Measurements from ENCODE around the gene DDX31. TPM values are rescaled to one million over a fixed set of nuclear protein-coding genes. Genes with fewer than 3 reads are reported as not detected.
A peak's percentile ranks its signal among the peaks of the same experiment; 100 is the strongest.

DDX31 gene
- total and polyA plus RNA-seq, 7 donors = 5.5 to 12.4 (median 8.6) TPM

DNA sequence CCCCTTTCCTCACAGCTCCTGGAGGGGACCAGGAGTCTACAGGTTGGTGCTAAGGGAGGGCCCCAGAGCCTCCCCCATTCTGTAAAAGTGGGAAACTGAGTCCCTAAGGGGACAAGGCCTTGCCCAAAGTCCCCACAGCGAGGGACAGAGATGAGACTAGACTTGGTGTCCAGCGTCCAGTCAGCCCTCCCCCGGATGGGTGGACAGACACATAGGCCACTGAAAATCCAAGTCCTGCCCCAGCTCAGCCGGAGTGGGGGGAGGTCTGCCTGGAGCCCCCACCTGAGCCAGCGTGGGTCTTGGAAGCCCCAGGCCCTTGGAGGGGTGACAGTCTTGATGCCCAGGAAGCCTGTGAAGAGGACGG, 82.2 kb downstream of the DDX31 start:
- Histone ChIP-seq H3K9me3 (no peaks in the 10 kb centered on the region), H3K4me1 (no peaks in the 10 kb centered on the region), H3K27me3 (ENCODE audit: insufficient read depth in 3 of 3, low read length in 2 of 3) (peaks cover 0 to 100% (median 49%) of the 10 kb centered on the region in 3 donors), H3K4me3 (no peak overlapping the region), H3K36me3 (ENCODE audit: insufficient read depth in 1 of 2, low read depth in 1 of 2) (no peaks in the 10 kb centered on the region), H3K27ac (no peak overlapping the region)
- ATAC-seq (no peak), DNase-seq (no peak)
- 9 to 16% (median 14%) methylated on average over 5 to 6 of the region's 6 CpGs for WGBS, 3 donors
- TF ChIP-seq, protein P1, sequence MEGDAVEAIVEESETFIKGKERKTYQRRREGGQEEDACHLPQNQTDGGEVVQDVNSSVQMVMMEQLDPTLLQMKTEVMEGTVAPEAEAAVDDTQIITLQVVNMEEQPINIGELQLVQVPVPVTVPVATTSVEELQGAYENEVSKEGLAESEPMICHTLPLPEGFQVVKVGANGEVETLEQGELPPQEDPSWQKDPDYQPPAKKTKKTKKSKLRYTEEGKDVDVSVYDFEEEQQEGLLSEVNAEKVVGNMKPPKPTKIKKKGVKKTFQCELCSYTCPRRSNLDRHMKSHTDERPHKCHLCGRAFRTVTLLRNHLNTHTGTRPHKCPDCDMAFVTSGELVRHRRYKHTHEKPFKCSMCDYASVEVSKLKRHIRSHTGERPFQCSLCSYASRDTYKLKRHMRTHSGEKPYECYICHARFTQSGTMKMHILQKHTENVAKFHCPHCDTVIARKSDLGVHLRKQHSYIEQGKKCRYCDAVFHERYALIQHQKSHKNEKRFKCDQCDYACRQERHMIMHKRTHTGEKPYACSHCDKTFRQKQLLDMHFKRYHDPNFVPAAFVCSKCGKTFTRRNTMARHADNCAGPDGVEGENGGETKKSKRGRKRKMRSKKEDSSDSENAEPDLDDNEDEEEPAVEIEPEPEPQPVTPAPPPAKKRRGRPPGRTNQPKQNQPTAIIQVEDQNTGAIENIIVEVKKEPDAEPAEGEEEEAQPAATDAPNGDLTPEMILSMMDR (IDR thresholded peaks at IDR 0.05) = no peak
- intact Hi-C loops (cut with DNase I) = no loop called here

DNA sequence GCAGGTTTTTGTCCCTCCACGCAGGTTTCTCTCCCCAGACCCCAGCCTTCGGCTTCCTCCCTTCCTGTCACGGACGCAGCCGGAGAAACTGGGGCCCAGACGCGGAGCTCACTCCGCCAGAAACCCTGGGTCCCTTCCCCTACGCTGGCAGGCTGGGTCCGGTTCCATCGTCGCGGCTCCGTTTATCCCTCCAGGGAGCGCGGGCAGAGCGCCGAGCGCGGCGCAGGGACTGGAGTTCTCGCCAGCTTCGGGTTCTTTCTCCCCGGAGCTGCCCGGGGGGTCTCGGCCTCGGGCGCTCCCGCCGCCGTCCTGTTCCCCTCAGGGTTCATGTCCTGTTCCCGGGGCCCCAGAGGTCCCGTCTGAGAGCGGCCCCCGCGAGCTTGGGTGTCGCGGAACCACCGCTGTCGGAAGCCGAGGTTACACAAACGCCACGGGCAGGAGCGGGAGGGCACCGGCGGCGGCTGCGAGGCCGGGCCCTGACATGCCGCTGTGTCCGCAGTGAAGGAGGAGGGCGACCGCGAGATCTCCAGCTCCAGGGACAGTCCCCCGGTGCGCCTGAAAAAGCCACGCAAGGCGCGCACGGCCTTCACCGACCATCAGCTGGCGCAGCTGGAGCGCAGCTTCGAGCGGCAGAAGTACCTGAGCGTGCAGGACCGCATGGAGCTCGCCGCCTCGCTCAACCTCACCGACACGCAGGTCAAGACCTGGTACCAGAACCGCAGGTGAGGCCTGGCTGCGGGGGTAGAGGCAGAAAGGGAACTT, 82.8 kb downstream of the DDX31 start:
- Histone ChIP-seq H3K9me3 (no peaks in the 10 kb centered on the region), H3K27ac (no peak overlapping the region), H3K4me3 (no peak overlapping the region), H3K4me1 (no peaks in the 10 kb centered on the region), H3K36me3 (ENCODE audit: insufficient read depth in 1 of 2, low read depth in 1 of 2) (no peaks in the 10 kb centered on the region), H3K27me3 (ENCODE audit: insufficient read depth in 3 of 3, low read length in 2 of 3) (peaks cover 0 to 100% (median 49%) of the 10 kb centered on the region in 3 donors)
- ATAC-seq (no peak), DNase-seq (peak in 1 of 2 donors; percentile 45)
- intact Hi-C loops (cut with DNase I) = no loop called here
- TF ChIP-seq, protein P1 (IDR thresholded peaks at IDR 0.05) = no peak
- WGBS, 3 donors = 2 to 3% (median 3%) methylated on average over 64 to 74 of the region's 74 CpGs

DNA sequence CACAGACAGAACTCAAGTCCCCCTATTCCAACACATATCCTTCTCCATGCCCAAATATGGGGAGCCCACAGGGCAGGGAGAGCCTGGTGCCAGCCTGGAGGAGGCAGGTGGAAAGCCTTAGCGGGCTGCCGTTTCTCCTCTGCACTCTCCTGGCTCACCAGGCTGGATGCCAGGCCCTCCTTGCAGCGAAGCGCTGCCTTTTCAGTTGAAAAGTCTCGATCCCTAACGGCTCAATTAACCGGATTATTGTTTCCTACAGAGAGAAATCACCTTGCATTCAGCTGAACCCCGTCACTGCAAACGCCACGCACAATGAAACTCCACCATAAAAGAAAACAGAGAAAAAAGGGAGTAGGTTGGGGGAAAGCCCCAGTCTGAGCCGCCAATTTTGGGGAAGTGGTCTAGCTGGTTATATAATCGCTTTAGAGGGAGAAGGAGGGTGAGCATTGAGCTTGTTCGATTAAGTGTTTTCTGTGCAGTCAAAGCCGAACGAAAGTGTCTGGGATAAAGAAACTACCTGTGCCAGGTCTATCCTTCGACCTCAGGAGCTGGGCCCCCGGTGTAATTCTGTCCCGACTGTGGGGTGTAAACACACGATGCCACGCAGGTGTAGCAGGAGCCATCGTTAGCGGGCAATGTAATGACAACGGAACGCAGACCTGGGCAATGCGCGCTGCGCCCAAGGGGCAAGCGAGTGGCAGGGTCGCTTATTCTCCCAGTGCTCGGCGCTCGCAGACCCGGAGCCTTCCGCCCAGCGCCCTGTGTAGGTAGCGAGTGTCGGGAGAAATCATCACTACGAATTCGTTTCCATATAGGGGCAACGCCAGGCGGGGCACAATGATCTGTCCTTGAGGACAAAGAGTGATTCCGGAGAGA, 83.6 kb downstream of the DDX31 start:
- Histone ChIP-seq H3K9me3 (no peaks in the 10 kb centered on the region), H3K27ac (no peak overlapping the region), H3K27me3 (ENCODE audit: insufficient read depth in 3 of 3, low read length in 2 of 3) (peaks cover 0 to 98% (median 53%) of the 10 kb centered on the region in 3 donors), H3K4me1 (peaks cover 3% of the 10 kb centered on the region), H3K4me3 (no peak overlapping the region), H3K36me3 (ENCODE audit: insufficient read depth in 1 of 2, low read depth in 1 of 2) (no peaks in the 10 kb centered on the region)
- ATAC-seq (no peak), DNase-seq (peak in 1 of 2 donors; percentile 42)
- TF ChIP-seq, protein P1 (IDR thresholded peaks at IDR 0.05) = no peak
- WGBS, 3 donors = 2 to 5% (median 4%) methylated on average over 42 of the region's 42 CpGs
- intact Hi-C loops (cut with DNase I) = no loop called here

DNA sequence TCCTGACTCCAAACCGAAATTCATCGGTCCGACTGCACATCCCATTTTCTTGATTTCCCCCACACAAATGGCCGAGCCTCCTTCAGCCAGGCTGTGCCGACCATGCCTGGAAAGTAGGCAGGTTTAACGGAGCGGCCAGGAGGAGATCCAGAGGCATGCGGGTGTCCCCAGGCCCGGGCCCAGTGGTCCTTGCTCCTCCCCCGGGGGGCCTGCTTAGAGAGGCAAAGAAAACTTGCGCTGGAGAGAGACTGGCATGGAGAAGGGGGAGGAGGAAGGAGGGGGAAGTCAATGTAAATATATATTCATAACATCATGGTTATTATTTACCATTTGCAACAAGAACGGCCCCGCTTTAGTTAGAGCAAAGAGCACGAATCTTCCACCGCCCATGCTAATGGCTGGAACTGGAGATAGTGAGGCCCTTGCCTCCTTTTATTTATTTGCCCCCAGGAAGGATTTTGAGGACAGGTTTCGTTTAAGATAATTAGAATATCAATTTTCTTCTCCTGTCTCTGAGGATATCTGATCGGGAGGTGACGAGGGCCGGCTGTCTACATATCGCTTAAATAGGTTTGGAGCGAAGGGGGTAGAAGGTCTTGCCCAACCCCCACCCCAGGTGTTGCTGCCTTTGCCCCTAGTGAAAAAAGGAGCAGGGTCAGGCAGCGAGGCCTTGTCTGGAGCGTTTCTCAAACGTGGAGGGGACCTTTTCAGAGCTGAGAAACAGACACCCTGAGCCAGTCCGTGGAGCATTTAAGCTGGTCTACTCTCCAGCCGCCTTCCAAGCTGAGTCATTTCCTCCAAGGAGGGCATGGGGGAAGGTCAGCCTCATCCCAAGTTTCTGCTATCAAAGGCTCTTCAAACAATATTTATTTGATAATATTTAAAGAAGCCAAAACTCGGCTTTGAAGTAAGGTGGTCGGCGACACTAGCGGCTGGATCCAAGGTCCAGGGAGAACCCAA, 84.9 kb downstream of the DDX31 start:
- intact Hi-C loops (cut with DNase I) = no loop called here
- H3K27me3 ChIP-seq (ENCODE audit: insufficient read depth in 3 of 3, low read length in 2 of 3) = peaks cover 0 to 98% (median 58%) of the 10 kb centered on the region in 3 donors
- H3K9me3 ChIP-seq = no peaks in the 10 kb centered on the region
- DNase-seq (peak in 1 of 2 donors; percentile 26), ATAC-seq (no peak)
- peaks cover 3% of the 10 kb centered on the region for H3K4me1 ChIP-seq
- H3K4me3 ChIP-seq = no peak overlapping the region
- no peak overlapping the region for H3K27ac ChIP-seq
- TF ChIP-seq, protein P1 (IDR thresholded peaks at IDR 0.05) = no peak
- 8 to 10% (median 8%) methylated on average over 30 of the region's 30 CpGs for WGBS, 3 donors
- no peaks in the 10 kb centered on the region for H3K36me3 ChIP-seq (ENCODE audit: insufficient read depth in 1 of 2, low read depth in 1 of 2)
